Limb (tissue), 2 donors: ENCODE measurements around the gene PGC.

Experiments used
- DNase-seq, 2 donors: peaks; one replicate each; pipeline ENCODE4 v3.0.0-alpha.2; 2016; ENCODE audit errors: extremely low spot score in 2 of 2

Gene PGC

DNA sequence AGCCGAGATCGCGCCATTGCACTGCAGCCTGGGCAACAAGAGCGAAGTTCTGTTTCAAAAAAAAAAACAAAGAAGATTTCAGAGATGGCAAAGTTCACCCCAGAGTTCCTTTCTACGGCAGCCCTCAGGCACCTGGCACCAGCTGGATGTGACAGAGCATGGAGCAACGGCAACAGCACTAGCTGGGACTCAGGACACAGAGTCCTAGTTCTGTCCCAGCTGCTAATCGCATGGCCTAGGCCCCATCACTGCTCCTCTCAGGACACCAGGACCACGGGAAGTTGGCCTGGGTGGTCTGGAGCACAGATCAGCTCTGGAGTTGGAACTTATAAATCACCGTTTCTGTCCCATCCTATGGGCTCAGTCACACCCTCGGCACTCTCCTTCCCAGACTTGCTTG, 1.1 kb downstream of the PGC start:
- no peak for DNase-seq

DNA sequence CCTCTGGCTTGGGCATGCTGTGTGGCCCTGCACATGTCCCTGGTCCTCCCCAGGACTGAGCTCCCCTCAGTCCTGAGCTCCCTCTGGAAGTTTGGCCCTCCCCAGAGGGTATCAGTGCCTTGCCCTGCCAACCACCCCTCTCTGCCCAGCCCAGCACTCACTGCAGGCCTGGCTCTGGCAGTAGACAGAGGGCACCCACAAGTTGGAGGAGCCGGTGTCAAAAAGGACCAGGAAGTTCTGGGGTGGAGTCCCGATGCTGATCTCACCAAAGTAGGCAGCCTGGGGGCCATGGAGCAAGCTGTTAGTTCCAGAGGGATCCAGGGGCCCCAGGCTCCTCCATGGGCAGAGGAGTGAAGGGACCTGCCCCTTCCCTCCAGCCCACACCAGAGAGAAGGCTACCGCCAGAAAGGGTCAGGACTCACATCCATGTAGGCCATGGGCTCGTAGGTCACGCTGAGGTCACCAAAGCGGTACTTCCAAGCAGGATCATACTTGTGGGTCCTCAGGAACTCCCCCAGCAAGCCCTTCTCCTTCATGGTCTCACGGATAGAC, 2.9 kb downstream of the PGC start:
- no peak for DNase-seq

DNA sequence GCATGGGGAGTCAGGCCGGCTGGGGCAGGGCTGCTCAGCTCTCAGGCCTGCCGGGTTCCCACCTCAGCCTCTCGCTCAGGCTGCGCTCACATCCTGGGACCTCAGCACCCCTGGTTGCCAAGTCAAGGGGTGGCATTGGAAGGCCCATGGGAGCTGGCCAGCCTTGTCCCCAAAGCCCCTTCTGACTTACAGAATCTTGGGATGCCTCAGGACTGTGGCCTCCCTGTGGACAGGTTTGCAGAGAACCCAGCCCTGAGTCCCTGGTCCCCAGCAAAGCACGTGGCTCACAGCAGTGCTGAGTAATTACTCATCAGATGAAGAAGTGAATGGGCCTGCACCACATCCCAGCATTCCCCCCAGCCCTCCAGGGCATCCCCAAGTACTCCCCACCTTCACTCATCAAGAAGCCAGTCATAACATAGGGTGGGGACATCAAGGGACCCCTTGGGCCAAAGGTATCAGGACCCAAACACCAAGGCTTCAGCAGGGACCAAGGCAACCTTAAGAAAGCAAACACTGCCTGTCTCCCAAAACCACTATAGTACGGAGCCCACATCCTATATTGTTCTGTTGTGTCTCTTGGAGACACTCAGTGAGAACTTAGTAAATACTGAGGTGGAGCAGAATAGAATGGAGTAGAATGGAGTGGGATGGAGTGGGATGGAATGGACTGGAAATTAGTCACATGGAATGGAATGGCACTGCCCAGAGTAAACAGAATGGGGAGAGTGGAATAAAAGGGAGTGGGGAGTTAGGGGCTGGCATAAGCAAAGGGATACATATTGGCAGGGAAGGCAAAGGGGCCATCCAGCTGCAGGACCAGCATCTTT, 3.6 kb downstream of the PGC start:
- no peak for DNase-seq

DNA sequence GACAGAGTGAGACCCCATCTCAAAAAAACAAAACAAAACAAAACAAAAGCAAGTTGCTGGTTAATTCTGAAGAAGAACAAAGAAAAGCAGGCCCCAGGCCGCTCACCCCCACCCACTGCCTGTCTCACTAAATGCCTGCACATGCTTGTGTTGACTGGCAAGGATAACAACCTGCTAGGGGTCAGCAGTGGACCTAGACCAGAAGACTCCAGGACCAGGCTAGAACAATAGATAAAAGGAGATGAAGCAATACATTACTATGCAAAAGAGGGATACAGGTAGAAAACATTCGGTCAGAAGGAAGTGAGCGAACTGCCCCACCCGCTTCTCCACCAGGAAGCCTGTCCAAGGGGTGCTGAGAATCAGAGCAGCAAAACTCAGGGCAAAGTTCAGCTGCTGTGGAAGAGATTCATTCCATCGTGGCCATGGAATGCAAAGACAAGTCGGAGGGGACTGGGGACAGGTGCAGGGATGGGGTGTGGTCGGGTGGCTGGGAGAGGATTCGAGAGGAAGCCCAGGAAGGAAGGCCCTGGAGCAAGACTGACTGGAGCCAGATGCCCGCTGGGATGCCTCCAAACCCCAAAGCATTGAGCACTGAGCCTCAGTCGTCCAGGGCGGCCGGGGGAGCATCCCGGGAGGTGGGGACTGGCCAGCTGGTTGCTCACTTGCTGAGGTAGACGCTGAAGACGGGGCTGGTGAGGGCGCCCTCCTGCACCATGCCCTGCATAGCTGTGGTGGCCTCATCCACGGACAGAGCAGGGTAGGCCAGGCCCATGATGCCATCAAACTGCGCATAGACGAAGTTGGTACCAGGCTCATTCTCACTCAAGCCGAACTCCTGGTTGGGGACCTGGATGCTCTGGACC, 5.3 kb downstream of the PGC start:
- DNase-seq: no peak

DNA sequence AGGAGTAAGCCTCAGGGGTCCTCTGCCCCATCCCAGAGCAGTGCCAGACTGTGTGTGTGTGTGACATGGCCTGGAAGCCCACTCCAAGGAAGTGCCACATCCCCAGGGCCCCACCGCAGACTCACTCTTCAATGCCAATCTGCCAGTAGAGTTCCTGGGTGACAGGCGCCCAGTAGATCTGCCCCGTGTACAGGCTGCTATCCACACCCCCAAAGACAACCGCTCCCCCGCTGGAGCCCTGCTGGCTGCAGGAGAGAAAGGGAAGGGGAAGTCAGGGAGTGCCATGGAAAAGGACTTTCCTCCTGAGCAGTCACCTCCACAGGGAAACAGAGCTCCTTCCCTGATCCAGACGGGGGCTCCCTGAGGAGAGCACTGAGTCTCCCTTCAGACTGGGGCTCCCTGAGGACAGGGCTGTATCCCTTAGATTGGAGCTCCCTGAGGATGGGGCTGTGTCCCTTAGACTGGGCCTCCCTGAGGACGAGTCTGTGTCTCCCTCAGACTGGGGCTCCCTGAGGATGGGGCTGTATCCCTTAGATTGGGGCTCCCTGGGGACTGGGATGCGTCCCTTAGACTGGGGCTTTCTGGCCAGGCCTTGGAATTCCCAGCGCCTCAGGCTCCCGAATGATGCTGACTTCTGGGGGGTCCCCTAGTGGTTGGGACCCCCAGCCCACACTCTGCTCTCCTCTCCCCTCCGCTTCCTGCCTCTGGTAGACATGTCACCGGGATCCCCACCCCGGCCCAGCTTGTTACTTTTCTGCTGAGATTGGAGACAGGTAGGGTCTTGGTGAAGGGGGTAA, 6.6 kb downstream of the PGC start:
- DNase-seq: no peak

DNA sequence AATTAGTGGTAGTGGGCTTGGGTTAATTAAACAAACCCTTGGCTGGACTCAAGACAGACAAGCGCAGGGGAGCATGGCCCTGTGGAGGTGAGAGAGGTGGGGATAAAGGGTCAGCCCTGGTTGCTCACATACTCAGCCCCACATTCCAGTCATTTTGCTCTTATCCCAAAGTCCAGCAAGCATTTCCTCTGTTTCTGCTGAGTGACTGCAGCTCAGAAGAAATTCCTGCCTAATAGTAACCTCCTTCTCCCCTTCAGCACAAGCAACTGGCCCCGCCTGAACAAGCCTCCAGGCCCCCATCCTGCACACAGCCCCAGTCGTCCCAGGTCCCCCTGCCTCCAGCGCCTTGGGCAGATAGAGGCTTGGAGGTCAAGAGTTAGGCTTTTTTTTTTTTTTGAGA, 8.2 kb downstream of the PGC start:
- DNase-seq: peak in 1 of 2 donors; percentile 18

DNA sequence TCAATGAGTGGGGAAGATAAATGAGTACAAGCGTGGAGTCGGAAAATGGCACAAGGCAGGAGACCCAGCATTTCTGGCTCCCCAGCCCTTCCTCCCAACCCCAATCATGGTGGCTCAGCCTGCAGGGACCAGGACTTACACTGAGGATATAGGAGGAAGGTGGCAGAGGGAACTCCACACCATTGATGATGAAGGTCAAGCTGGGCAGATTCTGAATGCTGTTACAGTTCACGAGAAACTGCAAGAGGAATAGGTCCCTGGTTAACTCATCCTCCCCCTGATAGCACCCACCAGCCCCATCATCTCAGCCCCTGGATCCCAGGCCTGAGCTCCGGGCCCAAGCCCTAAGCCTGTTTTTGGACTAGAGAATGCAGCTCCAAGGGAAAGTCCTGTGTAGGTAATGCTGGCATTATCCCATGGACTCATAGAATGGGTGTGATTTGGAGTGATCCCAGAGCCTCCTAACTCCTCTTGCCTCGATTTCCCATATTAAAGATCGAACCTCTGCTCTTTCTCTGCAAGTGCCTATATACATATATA, 9.5 kb downstream of the PGC start:
- DNase-seq: no peak

DNA sequence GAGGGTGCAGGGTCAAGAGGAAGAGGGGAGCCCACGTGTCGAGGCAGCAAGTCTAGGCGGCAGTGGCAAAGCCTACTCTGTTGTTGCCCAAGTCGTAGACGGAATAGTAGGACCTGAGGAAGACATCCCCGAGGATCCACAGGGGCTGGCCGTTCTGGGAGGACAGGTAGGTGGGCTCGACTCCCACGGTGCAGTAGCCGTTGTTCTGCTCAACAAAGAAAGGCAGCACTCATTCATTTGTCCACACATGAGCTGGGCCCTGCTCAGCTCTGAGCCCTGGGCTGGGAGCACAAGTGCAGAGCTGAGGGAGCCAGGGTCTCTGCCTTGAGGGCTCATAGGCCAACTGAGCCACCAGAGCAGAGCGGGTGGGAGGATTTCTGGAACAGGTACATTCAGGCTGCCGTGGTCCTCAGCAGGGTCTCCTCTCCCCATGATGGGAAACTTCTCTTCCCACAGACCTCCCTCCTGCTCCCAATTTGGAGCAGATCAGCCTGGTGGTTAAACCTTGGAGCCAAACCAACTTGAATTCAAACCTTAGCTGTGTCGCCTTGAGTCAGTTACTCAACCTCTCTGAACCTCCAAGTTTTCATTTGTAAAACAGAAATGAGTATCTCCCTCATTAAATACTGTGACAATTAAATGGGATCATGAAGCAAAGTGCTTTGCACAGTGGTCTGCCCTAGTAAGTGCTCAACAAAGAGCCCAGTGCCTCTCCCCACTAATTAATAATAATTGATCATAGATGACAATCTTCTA, 10.2 kb downstream of the PGC start:
- peak in 1 of 2 donors; percentile 20 for DNase-seq

DNA sequence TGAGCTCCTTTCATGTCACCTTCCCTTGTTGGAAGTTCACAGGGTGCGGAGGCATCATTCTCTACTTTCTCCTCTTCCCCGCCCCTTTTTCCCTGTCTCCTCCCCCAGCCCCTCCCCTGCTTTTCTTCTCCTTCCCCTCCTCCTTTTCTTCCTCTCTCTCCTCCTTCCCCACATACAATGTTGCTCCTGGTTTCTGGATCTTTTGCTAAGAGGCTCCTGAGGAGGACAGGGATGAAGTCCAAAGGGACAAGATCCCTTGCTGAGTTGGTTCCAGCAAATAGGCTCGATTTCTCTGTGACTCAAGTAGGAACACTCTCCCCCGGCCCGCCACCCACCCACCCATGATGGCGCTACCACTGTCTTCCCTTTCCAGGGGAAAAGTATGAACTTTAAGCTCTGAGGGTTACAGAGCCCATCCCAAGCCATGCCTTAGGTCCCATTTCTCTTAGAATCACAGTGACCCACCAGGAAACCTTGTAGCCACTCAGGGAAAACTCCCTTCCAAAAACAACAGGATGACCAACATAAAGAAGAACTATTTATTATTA, 10.9 kb downstream of the PGC start:
- DNase-seq: no peak

DNA sequence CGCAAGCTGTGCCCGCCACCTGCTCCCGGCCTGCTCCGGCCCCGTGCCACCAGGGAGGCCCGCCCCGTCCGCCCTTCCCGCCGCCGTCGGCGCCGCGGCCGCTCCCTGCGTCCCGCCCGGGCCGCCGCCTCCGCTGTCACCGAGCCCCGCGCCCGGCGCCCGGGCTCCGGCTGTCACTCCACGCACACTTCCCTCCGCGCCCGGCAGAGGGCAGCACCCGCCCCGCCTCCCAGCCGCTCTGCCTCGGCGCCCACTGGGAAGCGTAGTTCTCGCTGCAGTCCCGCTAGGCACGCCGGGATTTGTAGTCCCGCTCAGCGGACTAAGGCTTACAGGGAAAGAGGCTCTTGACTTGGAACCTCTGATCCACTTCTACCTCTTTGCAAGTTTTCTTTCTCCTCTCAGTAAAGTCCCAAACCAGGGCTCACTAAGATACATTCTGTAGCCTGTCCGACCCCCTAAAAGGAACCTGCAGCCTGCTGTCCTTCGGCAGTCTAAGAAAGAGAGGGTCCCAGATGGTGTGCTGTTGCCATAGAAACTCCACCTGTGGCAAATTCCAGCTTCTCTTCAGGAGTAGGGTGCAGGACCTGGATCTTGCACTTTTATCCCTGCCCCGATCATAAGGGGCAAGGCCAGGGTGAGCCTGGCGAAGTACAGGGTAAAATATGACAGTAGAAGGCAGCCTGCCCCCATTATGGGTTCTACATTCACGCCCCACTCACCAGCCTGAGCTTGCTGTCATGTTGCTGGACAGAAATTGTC, 11.6 kb downstream of the PGC start, which contains the start of gene TFEB:
TFEB (minus strand) TSS at position 182 of the 759 bp plus-strand sequence. CDS start 44,395 bp downstream, outside the sequence.
- DNase-seq: peak; percentile 93 to 98

DNA sequence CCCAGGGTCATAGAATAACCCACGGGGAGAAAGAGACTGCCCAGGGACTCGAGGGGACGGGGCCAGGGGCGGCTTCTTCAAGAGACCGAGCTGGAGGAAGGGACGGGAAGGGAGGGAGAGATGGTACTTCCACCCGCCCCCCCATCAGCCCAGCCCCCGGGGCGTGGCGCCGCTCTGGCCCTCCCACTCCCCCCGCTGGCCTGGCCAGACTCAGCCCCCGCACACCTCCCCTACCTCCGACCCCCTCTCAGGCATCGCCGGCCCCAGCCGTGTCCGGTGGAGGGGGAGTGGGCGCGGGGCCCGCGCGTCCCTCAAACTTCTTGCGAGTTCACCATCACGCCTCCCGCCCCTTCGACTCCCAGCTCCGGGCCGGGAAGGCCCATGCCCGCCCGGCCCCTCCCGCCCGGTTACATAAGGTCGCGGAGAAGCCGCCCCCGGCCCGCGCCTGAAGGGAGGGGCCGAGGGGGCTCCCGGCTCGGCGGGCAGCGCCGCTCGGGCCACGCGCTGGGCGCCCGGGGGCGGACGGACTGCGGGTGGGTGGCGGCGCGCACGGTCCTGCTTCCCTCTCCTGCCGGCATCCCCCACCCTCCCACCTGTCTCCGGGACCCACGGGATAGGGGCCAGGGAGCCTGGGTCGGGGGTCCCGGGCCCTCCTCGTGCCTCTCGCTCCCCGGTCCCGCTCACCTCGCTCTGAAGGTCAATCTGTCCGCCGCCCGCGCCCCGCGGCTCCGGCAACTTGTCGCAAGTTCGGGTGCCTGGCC, 12.4 kb downstream of the PGC start:
- DNase-seq: peak; percentile 76 to 88

DNA sequence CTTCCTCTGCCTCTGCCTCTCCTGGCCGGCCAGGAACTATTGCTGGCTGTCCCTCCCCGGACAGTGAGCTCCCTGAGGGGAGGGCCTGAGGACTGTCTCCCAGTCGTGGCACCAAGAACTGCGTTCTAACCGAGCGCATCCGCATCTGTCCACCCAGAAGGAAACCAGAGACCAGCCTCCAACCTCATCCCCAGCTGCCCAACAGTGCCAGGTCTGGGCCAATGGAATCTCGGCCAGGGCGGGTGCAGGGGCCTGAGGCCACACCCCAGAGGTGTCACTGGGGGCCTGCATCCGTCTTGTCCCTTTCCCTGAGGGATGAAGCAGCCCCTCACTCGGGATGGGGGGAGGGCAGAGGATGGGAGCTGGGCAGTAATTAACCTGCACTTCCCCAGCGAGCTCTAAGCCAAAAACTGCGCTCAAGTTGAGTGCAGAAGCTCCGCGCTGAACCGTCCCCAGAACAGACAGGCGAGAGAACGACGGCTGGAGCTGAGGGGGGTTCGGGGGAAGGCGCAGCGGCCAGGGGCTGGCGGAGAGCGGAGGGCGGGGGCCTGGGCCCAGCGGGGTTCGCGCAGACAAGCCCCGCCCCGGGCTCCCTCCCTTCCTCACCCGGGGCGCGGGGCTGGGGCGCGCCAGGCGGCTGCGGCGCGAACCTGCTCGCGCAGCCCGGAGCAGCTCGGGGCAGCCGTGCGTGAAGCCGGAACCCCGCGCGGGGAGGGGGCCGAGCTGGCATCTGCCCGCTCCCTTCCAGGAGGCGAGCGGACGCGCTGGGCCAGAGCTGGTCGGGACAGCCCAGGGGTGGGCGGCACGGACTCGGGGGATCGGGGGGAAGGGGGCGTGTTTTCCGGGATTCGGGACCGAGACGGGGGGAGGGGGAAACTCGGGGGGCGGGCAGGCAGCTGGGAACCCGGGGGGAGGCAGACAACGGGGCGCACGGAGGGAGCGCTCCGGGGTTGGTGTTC, 13.2 kb downstream of the PGC start:
- peak; percentile 75 to 85 for DNase-seq

DNA sequence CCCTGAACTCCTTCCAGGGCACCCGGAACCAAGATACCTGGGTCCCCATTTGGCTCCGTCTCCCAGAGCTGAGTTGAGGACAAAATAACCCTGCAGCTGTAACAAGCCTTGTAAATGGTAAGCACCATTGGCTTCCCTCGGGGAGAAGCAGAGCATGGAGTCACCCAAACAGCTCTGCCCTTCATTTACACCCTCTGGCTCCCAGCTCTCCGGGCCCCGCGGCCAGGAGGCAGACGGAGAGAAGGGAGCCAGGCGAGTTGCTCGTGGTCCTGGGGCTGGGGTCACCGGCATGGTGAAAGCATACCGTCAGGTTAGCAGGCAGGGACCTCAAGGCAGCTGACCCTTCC, 13.9 kb downstream of the PGC start:
- DNase-seq: no peak

DNA sequence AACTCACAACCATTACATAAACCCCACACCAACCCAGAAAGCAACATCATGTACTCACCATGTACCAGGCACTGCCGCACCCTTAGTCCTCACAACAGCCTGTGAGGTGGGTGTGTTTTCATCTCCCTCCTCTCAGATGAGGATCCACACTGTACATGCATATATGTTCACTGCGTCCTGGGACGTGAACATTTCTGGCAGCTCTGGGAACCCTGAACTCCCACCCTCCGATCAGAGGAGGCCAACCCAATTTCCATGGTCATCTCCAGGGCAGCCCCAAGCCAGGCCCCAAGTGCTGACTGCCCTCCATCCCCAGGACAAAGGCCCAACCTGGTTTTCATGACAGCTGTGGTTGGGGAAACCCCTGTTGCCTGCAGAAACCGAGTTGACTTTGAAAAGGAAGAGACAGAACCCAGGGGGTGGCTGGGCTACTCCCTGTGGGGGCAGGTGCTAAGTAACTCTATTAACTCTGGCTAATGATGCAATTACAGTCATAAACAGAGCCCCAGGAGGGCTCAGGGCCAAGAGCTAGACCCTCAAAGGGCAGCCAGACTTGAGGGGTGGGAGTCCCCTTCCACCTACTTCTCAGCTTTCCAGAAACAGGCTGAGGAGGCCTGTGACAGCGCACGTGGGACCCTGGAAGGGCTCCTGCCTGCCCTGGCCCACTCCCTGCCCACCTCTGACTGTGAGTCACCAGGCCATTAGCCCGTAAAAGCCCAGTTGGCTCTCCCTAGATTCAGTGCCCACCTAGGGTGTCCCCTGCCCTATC, 14.4 kb downstream of the PGC start:
- peak in 1 of 2 donors; percentile 32 for DNase-seq

DNA sequence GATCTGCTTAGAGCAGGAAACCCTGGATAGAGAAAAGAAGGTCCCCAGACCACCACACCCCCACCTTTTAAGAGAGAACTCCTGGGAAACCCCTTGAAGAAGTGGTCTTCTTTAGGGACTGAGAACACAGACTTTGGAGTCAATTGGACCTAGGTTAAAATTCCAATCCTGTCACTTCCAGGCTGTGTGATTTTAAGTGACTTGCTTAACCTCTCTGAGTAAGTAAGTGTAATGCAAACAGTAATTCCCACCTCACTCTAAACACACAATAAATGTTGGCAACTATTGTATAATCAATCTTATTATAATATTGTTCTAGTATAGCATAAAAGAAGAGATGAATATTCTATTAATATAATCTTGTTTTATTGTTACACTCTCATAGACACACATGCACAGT, 15.0 kb downstream of the PGC start:
- no peak for DNase-seq

DNA sequence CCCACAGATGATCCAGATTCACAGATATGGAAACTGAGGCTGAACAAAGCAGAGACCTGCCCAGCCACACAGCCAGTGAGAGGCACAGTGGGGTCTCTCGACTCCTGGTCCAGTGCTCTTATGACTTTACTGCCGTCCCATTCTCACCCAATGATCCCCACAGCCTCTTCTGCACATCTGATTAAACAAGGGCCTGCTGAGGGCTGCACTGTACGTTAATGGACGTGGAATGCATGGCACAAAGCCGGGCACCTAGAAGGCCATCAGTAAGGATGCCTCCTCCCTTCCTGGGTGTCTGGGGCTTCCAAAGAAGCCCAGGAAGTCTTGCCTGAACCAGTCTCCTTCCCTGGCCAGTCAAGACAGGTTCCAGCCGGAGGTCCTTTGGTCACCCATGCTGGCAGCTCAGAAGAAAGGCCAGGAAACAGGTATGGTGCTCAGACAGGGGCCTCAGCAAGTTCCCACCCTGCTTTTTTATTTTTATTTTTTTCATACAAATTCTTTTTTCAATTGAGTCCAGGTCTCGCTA, 15.6 kb downstream of the PGC start:
- DNase-seq: peak in 1 of 2 donors; percentile 12
